C4-2B (cell line): ENCODE results near the gene AKT1S1.

ENCODE experiments used
- CTCF ChIP-seq: fragments of 450-650 bp; conservative IDR thresholded peaks from 2 replicates; pipeline ENCODE4 v1.5.1; 2017; ENCODE audit warnings: mild to moderate bottlenecking
- ZFX ChIP-seq: fragments of 450-650 bp; IDR thresholded peaks from 2 replicates; pipeline ENCODE4 v1.6.1; 2017

GRCh38 chr19:49873129-49873521 lies 4.0 kb downstream of the AKT1S1 start:
- TF ChIP-seq CTCF, result no peak
- TF ChIP-seq ZFX, result no peak
